GM18873 (cell line): ENCODE data around the gene ANKRD23.
"Not testable (repeated sequence)": the region's sequence is repeated elsewhere in the genome, so short reads cannot be mapped to it uniquely, and the experiment has no call there.

ENCODE experiments used
- ATAC-seq: cut with Tn5 transposase; IDR thresholded peaks from one replicate; pipeline ENCODE4 v1.9.1; 2021; ENCODE audit warnings: mild to moderate bottlenecking, moderate library complexity, moderate number of reproducible peaks; ENCODE audit not compliant: unreplicated experiment, low FRiP score

The ANKRD23 gene

GRCh38 chr2:96843538-96844268 lies at the start of gene ANKRD23:
ANKRD23 (minus strand) TSS chr2:96844021; CDS start chr2:96843992, 29 bp downstream.
- ATAC-seq = no peak

- no peak for ATAC-seq
Measured at GRCh38 chr2:96891591-96892333, 47.9 kb upstream of the ANKRD23 start.

GRCh38 chr2:96890726-96891385 lies 47.0 kb upstream of the ANKRD23 start:
- no peak for ATAC-seq

DNA sequence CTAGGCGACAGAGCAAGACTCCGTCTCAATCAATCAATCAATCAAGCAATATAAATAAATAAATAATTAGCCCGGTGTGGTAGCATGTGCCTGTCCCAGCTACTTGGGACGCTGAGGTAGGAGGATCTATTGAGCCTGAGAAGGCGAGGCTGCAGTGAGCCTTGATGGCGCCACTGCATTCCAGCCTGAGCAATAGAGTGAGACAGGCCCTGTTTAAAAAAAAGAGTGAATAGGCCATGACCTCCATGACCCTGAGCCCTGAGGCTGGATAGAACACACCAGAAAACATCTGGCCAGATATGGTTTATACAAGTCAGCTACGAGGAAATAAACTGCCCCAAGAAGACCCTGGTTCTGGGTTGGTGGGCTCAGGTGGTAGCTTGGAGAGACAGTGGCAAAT lies 46.4 kb upstream of the ANKRD23 start:
- ATAC-seq = no peak

GRCh38 chr2:96889502-96889901 lies 45.7 kb upstream of the ANKRD23 start:
- not testable (repeated sequence) for ATAC-seq

GRCh38 chr2:96888072-96889011 lies 44.5 kb upstream of the ANKRD23 start:
- no peak for ATAC-seq

- no peak for ATAC-seq
Measured at GRCh38 chr2:96887493-96888012, 43.7 kb upstream of the ANKRD23 start.

GRCh38 chr2:96885432-96886347 lies 41.9 kb upstream of the ANKRD23 start:
- ATAC-seq = no peak

GRCh38 chr2:96884299-96885094 lies 40.7 kb upstream of the ANKRD23 start:
- no peak for ATAC-seq

DNA sequence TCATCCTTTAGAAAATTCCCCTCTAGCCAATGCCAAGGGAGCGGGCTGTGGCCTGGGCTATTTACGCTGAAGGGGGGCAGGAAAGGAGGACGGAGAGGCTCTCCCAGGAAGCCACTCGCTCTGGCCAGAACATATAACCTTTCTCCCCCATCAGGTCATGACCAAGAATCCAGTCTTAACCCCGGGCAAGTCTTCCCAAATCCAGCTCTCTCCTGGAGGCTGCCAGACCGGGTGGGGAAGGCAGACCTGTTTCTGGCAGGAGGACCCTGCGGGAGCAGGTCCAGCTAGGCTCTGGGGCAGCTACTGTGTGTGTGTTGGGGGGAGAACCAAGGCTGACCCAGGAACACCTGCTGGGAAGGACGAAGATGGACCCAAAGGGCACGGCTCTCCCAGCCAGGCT lies 39.5 kb upstream of the ANKRD23 start:
- ATAC-seq = no peak

- no peak for ATAC-seq
Measured at GRCh38 chr2:96882906-96883305, 39.1 kb upstream of the ANKRD23 start.

- ATAC-seq = no peak
Measured at GRCh38 chr2:96882230-96882629, 38.4 kb upstream of the ANKRD23 start.

DNA sequence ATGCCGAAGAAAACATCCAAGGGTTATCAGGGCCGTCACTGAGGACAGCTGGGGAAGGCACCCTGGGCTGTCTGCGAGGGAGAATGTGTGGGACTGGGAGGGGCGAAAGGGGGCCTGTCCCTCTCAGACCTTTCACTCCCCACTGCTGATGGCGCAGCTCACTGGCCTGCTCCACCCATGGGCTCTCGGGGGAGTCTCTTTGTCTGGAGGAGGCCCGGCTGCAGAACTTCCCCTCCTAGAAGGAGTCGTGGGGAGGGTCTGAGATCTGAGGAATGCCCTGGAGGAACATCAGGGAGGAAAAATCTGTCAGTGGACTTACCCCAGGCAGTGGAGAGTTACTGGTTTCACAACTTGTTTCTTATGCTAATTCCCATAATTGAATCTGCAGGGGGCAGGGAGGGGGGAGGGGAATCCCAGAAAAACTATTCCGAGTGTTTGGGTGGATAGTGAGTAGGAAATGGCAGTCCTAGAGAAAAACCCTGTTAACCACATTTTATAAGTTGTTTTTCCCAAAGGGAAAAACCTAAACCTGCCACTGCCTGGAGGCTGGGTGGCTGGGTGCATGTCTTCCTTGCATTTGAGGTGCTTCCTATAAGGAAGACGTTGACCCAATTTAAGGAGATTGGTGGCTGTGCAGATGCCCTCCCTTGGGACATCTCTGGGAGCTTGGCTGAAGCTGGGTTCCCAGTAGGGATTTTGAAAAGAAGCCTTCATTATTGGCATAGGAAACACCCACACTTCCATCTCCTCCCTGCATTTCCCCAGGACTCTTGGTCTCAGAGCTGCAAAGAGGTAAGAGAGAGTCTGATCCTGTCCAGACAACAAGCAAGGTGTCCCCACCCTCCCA lies 37.8 kb upstream of the ANKRD23 start:
- ATAC-seq = no peak

DNA sequence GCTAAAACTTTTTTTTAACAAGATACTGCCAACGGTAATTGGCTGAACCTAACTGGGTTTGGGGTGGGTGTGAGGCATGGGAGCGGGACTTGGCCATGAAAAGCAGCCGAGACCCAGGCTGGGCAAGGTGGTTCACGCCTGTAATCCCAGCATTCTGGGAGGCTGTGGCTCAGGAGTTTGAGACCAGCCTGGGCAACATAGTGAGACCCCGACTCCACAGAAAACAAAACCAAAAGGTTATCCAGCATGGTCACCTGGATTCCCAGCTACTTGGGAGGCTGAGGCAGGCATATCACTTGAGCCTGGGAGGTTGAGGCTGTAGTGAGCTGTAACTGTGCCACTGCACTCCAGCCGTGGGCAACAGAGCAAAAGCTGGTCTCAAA lies 37.1 kb upstream of the ANKRD23 start:
- ATAC-seq = no peak

GRCh38 chr2:96879545-96880040 lies 35.8 kb upstream of the ANKRD23 start:
- no peak for ATAC-seq

GRCh38 chr2:96878796-96879544 lies 35.1 kb upstream of the ANKRD23 start:
- no peak for ATAC-seq

GRCh38 chr2:96878171-96878570 lies 34.4 kb upstream of the ANKRD23 start:
- no peak for ATAC-seq
